HG03064 (cell line): ENCODE measurements around the gene STT3A.

ENCODE experiments used
- ATAC-seq: cut with Tn5 transposase; IDR thresholded peaks from one replicate; pipeline ENCODE4 v1.9.1; 2021; ENCODE audit warnings: low read depth; ENCODE audit not compliant: unreplicated experiment

Gene STT3A

GRCh38 chr11:125649465-125650166 is 57.0 kb downstream of the STT3A start:
- no peak for ATAC-seq

GRCh38 chr11:125662689-125663088 is 70.0 kb downstream of the STT3A start:
- no peak for ATAC-seq

GRCh38 chr11:125663910-125664309 is 71.3 kb downstream of the STT3A start:
- no peak for ATAC-seq

- no peak for ATAC-seq
Observed at GRCh38 chr11:125667151-125667550, 74.5 kb downstream of the STT3A start.

GRCh38 chr11:125670172-125670571 is 77.5 kb downstream of the STT3A start:
- ATAC-seq: no peak

GRCh38 chr11:125671561-125671960 is 78.9 kb downstream of the STT3A start:
- no peak for ATAC-seq
